GM19438 (cell line): Measurements from ENCODE around the gene SLC38A6.
A peak's percentile ranks its signal among the peaks of the same experiment; 100 is the strongest.
"Not testable (repeated sequence)": the region's sequence is repeated elsewhere in the genome, so short reads cannot be mapped to it uniquely, and the experiment has no call there.

Source experiments
- ATAC-seq: cut with Tn5 transposase; IDR thresholded peaks from one replicate; pipeline ENCODE4 v1.9.1; 2021; ENCODE audit warnings: low read depth; ENCODE audit not compliant: unreplicated experiment

SLC38A6 gene

DNA sequence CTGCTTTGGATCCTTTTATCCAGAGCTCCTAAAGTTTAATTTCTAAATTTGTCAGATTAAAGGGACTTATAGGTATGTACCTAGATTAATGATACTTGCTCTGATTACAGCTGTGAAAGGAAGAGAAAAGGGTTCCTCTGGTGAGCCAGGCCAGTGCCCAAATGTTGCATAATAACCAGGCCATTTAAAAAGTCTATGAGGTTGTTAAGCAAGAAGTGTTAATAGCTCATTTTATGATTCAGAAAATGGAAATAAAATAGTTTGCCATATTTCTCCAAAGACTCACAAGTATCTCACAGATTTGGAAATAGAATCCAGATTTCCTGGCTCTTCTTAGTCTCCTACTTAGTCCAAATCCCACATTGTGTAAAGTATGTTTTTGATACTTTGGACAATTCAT, 67.6 kb downstream of the SLC38A6 start:
- ATAC-seq = no peak

DNA sequence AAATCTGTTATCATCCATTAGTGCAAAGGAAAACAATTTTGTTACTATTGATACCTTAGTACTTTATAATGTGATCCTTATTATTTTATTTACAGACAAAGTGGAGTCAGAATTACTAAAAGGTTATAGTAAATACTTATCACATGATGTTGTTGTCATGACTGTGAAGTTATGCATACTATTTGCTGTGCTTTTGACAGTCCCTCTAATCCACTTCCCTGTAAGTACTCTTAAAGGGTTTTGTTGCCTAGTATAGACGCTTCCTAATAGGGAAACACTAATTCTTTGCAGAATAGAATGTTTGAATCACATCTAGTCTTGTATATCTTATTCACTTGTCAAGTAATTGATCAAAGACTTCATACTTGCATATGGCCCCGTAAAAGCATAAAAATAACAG, 69.4 kb downstream of the SLC38A6 start:
- no peak for ATAC-seq

DNA sequence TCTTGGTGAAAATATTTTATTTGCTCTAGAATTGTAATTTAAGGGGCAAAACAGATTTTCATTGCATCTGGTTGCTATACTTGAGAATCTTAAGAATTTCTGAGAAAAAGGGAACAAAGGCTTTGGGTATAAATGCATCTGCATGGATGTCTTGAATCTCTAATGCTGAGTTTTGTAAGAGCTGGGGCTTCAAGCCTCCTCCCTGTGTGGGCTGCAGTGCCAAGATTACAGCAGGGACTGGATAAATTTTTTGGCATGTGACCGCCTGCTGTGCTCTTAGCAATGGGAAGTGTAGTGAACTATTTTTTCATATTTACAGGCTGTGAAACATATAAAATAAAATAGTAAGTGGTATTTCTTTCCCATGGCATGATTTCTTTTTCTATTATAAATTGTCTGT, 70.0 kb downstream of the SLC38A6 start:
- no peak for ATAC-seq

DNA sequence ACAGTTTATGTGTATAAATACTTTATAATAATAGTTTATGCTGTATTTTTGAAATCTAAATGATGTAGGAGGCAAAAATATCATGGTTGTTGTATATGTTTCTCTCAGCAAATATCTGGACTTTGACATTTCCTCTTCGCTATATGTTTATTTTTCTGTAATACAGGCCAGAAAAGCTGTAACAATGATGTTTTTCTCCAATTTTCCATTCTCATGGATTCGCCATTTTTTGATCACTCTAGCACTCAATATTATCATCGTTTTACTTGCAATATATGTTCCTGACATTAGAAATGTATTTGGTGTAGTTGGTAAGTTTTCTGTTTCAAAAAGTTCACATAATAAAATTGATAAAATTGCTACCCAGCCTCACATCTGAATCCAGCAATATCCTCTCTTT, 70.6 kb downstream of the SLC38A6 start:
- no peak for ATAC-seq

DNA sequence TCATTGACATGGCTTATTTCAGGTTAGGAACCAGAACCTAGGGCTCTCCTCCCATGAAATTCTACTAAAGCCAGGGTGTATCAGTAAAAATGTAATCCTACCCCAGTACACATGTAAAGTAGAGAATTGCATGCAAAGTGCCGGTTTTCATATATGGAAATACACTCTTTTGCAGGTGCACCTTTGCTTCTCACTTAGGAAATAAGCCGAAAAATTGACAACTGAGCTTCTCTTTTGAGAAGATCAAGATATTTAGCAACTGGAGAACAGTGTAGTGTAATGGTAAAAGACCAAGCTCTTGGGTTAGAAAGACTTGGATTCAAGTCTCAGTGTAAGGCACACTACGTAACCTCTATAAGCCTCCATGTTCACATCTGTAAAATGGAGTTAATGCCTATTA, 82.4 kb downstream of the SLC38A6 start:
- ATAC-seq = no peak

DNA sequence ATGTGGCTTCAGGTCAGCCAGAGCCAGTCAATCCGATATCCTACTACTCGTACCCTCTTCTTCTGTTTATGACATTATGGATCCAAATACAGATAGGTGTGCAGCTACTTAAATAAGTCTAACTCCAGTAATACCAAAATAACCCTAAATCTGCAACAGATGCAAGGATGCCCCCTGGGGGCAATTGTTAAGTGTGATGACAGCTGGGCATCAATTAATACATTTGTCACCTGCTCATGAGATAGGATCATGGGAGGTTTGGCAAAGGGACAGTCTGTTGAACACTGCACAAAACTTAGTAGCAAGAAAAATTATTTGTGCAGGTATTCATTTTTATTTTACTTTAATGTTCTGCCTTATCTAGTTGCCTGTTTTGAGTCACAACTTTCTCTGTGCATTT, 83.2 kb downstream of the SLC38A6 start:
- no peak for ATAC-seq

DNA sequence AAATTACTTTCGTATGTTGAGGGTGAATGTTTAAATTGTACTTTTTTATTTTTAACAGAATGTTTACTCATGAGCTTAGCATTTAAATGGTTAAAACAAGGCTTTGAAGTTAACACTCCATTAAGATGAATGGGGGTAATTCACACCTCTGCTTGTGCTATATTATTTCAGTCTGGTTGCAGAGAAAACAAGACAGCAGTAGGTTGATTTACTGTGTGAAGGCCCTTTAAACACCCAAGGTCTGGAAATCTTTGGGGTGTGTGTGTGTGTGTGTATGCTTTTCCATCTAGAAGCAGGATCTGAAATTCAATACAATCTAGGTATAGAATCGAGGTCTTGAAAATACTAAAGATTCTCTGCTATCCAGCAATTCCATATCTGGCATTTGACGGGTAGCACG, 83.8 kb downstream of the SLC38A6 start:
- no peak for ATAC-seq

DNA sequence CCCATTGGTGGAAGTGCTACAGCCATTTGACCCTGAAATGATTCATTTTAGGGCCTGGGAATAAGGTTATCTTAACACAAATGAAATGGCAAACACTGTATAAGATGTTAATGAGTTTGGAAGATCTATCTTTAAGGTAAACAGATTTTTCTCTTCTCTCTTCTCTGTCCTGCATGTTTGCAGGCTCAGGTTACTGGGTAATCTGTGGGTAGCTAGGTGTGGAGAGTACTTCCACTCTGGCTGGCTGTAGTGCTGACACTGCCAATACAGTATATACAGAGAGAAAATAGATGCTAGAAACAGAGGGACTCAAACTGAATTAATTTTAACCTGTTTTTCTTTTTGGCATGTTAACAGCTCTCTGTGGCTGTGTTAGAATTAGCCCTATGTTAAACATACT, 84.6 kb downstream of the SLC38A6 start:
- ATAC-seq = no peak

DNA sequence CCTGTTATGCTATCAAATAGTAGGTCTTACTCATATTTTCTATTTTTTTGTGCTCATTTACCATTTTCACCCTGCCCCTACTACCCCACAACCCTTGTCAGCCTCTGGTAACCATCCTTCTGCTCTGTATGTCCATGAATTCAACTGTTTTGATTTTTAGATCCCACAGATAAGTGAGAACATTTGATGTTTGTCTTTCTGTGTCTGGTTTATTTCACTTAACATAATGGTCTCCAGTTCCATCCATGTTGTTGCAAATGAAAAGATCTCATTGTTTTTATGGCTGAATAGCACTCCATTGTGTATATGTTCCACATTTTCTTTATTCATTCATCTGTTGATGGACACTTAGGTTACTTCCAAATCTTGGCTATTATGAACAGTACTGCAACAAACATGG, 91.4 kb downstream of the SLC38A6 start:
- not testable (repeated sequence) for ATAC-seq

DNA sequence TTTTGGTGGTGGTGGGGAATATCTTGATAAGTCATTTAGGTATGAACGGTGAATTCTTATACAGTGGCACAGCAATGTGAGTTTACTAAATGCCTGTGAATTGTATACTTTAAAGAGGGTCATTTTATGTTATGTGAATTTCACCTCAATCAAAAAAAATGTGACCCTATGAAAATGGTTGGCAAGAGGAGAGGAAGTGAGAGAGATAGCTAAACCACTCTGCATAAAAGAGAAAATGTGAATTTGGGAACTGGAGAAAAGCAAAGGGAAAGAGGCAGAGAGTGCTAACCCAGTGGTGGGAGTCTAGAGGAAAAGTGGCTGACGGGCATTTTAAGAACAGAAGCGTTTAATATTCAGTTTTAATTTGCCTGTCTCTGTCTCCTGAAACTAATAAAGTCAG, 93.8 kb downstream of the SLC38A6 start:
- no peak for ATAC-seq

DNA sequence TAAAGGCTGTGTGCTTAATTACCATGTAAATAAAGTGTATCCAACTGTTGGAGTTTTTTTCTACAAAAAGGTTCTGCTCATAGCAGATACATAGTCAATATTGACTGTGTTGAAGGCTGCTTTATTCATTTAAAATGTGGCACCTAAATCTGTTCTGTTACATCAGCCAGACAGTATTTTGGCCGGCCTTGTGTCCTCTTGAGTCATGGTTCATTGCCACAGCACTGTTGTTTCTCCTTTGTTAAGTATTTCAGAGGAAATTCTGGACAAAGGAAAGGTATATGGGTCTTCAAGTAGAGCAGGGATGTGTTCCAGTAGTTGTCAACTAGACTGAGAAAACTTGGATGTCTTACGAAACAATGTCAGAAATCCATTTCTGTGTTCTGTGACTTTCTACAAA, 95.5 kb downstream of the SLC38A6 start:
- no peak for ATAC-seq

DNA sequence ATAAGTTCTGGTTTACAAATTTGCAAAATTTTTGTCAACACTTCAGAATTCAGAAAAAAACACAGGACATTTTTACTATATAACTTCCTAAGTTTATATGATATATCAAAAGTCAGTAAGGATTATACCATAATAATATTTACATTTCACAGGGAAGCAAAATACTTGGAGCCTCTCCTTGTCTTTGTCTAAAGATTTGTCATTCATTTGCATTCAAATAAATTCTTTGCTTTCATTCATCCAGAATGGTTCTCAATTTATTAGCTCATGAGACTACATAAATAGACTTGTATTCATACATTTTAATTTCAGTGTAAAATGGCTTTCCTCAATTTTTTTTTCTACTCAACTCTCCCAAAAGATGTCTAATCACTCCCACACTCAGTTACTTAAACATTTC, 96.4 kb downstream of the SLC38A6 start:
- no peak for ATAC-seq

DNA sequence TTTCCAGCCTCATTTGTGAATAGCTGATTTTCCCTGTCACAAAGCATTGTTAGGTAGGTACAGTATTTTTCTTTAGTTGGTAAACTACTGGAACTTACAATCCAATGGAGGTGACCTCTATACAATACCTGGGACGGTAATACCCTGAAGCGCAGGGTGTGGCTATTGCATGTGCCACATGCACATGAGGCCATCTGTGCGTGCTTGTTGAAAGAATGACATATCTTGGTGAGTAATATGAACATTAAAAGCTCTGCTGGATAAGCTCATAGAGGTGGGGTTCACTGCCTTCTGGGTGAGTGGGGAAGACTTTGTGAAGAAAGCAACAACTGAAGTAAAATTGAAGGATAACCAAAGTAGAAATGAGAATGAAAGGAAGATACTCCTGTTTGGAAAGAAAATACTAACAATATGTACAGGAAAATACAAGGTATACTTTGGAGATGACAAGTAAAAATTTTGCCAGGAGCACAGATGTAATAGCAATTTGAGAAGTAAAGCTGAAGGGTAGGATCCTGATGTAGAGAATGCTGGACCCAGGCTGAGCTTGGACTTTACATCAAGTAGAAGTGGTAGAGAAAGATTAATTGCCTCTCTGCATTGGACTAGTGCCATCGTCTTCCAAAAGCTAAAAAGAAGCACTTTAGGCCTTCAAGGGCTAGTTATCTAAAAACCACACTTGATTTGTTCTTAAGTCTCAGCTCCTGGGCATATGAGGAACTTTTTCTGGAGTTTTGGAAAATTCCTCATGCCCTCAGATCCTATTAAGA, 97.1 kb downstream of the SLC38A6 start:
- no peak for ATAC-seq

DNA sequence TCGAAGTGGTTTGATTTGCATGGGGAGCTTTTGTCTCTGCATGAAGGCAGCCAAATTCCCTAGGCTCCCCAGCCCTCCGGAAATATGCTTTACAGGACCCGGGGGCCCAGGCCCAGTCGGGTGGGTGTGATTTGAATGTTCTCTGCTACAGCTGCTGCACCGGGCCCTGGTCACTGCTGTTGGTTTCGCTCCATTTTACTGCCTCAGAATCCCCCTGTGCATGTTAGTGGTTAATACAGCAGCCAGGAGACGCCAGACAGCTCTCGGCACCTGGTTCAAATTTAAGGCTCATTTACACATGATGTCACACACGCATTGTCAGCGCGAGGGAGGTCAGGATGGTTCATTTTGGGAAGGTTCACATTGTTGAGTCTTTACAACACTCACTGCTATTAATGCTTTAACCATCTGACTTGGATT, 99.6 kb downstream of the SLC38A6 start:
- ATAC-seq = peak; percentile 92

DNA sequence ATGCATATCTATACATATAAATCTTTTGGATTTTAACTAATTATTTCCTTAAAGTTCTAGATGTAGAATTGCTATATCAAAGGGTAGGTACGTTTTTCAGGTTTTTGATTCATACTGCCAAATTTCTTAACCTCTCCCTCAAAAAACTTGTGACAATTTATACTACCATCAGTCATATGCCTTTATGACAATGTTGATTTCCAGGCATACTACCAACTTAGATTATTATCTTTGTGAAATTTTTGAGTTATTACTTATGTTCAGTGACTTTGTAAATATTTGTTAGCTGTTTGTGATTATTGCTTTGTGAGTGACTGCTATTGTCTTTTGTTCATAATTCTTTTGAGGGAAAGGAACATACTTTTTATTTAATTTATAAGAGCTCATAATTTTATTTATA, 107.0 kb downstream of the SLC38A6 start:
- no peak for ATAC-seq

DNA sequence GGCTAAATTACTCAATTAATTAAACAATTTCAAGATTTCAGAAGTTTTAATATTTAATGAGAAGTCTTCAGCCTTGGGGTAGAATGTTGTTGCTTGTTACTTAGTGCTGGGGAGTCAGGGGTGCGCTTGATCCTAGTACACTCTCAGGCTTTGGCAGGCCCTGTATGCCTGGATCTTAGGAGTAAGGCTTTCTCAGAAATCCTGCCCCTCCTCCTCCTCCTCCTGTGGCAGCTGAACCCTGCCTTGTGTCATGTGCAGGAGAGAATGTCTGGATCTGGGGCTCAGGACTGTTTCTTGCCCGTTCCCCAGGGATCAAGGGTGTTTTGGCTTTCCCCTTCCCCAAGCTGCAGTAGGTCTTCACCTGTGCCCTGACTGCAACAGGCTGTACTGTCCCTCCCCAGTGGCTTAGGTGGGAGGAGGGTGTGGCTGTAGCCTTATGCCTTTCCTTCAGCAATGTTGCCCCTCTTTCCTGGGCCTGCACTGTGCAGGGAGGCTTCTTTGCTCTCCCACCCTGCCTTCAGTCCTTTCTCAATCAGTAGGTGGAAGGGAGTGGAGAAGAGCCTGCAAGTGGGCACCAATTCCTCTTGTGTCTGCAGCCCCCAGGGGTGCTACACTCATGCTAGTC, 108.2 kb downstream of the SLC38A6 start:
- ATAC-seq = no peak

DNA sequence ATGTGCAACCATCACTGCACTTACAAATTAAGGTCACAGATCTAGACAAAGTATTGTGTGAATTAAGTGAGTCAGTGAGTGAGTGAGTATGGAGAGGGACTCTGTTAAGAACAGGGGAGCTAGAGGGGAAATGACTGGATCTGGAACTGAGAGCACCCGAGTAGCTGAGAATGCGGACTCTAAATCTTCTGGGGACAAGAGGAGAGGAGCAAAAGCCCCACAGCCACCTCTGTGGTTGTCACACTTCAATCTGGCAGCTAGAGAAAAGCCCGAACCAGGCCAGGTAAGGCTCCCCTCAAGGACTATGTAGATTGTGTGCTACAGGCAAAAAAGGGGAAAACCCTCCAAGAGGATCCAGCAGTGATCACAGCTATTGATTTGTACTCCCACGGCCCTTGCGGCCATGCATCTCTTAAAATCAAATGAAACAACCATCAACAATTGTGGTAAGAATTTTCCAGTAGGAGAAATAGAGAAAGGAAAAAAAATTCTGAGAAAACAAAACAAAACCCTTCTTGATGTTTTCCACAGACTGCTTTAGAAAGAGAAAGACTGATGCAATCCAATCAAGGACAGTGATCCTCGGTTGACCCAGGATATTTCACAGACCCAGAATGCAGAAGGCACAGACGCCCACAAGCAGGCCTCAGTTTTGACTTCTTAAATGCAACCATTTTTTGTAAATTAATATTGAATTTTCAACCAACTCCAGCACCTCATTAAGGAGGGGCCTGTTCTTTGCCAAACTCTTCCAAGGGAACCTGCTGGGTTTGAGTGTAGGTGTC, 109.6 kb downstream of the SLC38A6 start:
- ATAC-seq = no peak

DNA sequence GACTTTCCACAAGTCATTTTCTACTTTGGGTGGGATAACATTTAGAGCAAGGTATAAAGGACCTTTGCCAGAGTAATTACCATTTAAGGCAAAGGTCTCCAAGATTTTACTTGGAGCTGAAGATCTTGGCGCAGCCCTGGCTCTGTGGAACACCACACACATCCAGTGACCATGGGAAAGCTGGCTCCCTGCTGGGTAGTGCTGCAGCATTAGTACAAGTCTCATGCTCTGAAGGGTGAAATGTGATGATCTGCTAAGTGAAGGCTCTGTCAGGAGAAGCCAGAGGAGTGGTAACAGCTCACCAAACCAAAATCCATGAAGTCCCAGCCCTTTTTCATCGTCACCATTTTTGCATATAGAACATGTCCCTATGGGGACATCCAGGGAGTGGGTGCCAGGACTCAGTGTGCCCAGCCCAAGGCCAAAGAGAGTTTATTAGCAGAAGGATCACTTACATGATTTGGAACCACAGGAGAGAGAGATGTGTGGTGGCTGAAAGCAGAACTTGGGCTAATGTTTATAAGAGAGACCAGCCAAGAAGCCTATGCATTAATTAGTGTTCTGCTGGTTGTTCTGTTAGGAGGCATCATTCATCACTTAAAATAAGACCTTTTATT, 110.7 kb downstream of the SLC38A6 start:
- no peak for ATAC-seq

DNA sequence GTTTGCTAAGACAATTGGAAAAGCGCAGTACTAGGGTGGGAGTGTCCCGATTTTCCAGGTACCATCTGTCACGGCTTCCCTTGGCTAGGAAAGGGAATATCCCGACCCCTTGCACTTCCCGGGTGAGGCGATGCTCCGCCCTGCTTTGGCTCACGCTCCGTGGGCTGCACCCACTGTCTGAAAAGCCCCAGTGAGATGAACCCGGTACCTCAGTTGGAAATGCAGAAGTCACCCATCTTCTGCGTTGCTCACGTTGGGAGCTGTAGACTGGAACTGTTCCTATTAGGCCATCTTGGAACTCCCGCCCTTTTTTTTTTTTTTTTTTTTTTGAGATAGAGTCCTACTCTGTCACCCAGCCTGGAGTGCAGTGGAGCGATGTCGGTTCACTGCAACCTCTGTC, 117.1 kb downstream of the SLC38A6 start:
- ATAC-seq = not testable (repeated sequence)

DNA sequence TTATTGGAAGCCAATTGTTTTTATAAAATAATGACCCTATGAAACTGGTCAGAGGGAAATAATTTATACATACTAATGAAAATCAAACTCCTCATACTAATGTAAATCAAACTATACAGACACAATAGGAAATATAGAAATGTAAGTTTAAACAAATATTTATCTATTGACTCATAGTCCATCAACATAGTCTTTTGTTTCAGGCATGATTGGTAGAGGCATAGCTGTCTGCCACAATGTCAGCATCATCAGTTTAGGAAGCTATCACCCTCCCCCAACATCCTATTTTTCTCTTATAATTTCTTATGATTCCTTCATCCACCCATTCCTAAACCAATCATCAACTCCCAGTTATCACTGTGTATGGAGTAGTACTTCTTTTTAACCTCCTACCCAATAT, 117.7 kb downstream of the SLC38A6 start:
- ATAC-seq = no peak

DNA sequence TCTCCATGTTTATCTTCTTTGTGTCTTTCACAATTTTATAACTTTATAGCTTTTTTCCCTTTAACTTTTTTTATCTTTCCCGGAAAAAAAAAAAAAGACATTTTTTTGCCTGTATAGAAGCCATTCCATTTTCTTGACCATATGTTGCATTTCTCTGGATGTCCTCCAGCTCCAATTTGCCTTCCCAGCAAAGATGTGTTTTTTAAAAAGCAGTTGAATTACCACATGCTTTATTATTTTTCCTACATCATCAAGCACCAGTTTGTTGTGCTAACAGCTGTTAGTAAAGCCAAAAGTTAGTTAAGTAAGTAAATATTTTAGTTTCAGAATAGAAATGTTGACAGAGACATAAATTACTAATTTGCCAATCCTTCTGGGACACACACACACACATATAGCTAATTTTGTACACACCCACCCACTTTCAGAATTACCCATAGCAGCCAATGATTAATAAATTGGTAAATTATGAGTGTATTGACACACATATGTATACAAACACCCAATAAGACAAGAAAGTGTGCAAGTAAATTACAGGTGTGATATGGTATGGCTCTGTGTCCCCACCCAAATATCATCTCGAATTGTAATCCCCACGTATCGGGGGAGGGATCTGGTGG, 118.3 kb downstream of the SLC38A6 start:
- peak; percentile 44 for ATAC-seq
